GM12878 (cell line): Measurements from ENCODE around the gene WRAP73. TPM values are rescaled to one million over a fixed set of nuclear protein-coding genes. Genes with fewer than 3 reads are reported as not detected.

Source experiments
- ATAC-seq: fragments of 200-7000 bp; cut with Tn5 transposase; 3 replicates; pipeline ENCODE4 v1.9.1; 2020; ENCODE audit warnings: mild to moderate bottlenecking, moderate library complexity
- BruUV-seq: library from RNA; stranded (reverse); fragments of 400-500 nt; replicated peaks from 2 replicates; lab custom pipeline; 2021; lab: Mats Ljungman, UMichigan
- CTCF ChIA-PET: fragments of 300-600 bp; sonication (Branson Sonifier 250); formaldehyde crosslinking; extraction: SDS; loops from one replicate; lab custom pipeline; 2021; ENCODE audit warnings: inconsistent platforms; lab: Yijun Ruan, JAX
- POLR2A ChIA-PET: fragments of 350-600 bp; formaldehyde crosslinking; extraction: SDS; loops from one replicate; lab custom pipeline; 2021; ENCODE audit warnings: inconsistent platforms; lab: Charles Lee
- RAD21 ChIA-PET: fragments of 300-600 bp; sonication (Branson Sonifier 250); formaldehyde crosslinking; loops from one replicate; lab custom pipeline; 2023; ENCODE audit warnings: antibody characterized with exemption; ENCODE audit not compliant: unreplicated experiment; lab: Charles Lee
- SMC1A ChIA-PET: fragments of 300-600 bp; sonication (Branson Sonifier 250); formaldehyde crosslinking; loops from one replicate; lab custom pipeline; 2023; ENCODE audit not compliant: unreplicated experiment, uncharacterized antibody; lab: Charles Lee
- DNase-seq: peaks from one replicate; pipeline ENCODE4 v3.0.0-alpha.2; 2011; ENCODE audit warnings: low read depth, low spot score
- FAIRE-seq: peaks from 3 replicates; lab custom pipeline; 2011; peaks lifted over from hg19 to GRCh38; lab: Jason Lieb, UNC
- H2AFZ ChIP-seq: 2 replicates; pipeline ENCODE4 v1.6.0; 2011; ENCODE audit warnings: low read depth, low read length, control low read depth; ENCODE audit not compliant: control insufficient read depth
- H3K27ac ChIP-seq: 2 replicates; pipeline ENCODE4 v1.5.1; 2011; ENCODE audit warnings: control low read depth; ENCODE audit not compliant: control insufficient read depth, insufficient read depth
- H3K27me3 ChIP-seq, 2 experiments: replicated peaks in 1 of 2; 2 replicates each; pipeline versions ENCODE4 v1.6.0 to v1.6.1; 2011; ENCODE audit warnings: low read length in 1 of 2; ENCODE audit not compliant: control insufficient read depth in 2 of 2, insufficient read depth in 2 of 2
- H3K36me3 ChIP-seq, 2 experiments: 2 replicates each; pipeline ENCODE4 v1.5.1; 2011; ENCODE audit warnings: low read length in 1 of 2; ENCODE audit not compliant: control insufficient read depth in 2 of 2, insufficient read depth in 2 of 2
- H3K4me1 ChIP-seq: 2 replicates; pipeline ENCODE4 v1.6.1; 2011; ENCODE audit warnings: mild to moderate bottlenecking, low read length, moderate library complexity, mixed read lengths; ENCODE audit not compliant: control insufficient read depth, insufficient read depth
- H3K4me2 ChIP-seq: 2 replicates; pipeline ENCODE4 v1.6.0; 2011; ENCODE audit warnings: control low read depth; ENCODE audit not compliant: control insufficient read depth, insufficient read depth
- H3K4me3 ChIP-seq: fragments of 200-600 bp; sonication (generic); 2 replicates; pipeline ENCODE4 v1.5.1; 2016
- H3K79me2 ChIP-seq: 2 replicates; pipeline ENCODE4 v1.6.0; 2011; ENCODE audit warnings: low read length; ENCODE audit not compliant: control insufficient read depth, insufficient read depth
- H3K9ac ChIP-seq: 2 replicates; pipeline ENCODE4 v1.8.0; 2011; ENCODE audit warnings: low read length, control low read depth, mixed read lengths; ENCODE audit not compliant: control insufficient read depth, insufficient read depth
- H3K9me3 ChIP-seq: replicated peaks from 3 replicates; pipeline ENCODE4 v1.5.1; 2011; ENCODE audit warnings: mild to moderate bottlenecking, low read length; ENCODE audit not compliant: control insufficient read depth, insufficient read depth
- H4K20me1 ChIP-seq: 2 replicates; pipeline ENCODE4 v1.6.0; 2011; ENCODE audit not compliant: control insufficient read depth, insufficient read depth
- BCL3 ChIP-seq: IDR thresholded peaks from 2 replicates; pipeline ENCODE4 v1.6.1; 2011; ENCODE audit warnings: borderline replicate concordance, low read depth, mild to moderate bottlenecking, moderate library complexity, low read length; ENCODE audit not compliant: insufficient read depth, poor library complexity, severe bottlenecking
- CHD2 ChIP-seq: IDR thresholded peaks from 2 replicates; pipeline ENCODE4 v1.6.1; 2011; ENCODE audit warnings: low read depth, low read length, improper control_type of control experiment, borderline replicate concordance
- ELK1 ChIP-seq: IDR thresholded peaks from 2 replicates; pipeline ENCODE4 v1.6.1; 2012; ENCODE audit warnings: low read depth, low read length, improper control_type of control experiment
- GABPA ChIP-seq: IDR thresholded peaks from 2 replicates; pipeline ENCODE4 v1.6.1; 2014; ENCODE audit warnings: antibody characterized with exemption, low read depth, mild to moderate bottlenecking, inconsistent platforms
- IRF4 ChIP-seq: IDR thresholded peaks from 2 replicates; pipeline ENCODE4 v1.6.1; 2011; ENCODE audit warnings: low read depth, low read length
- JUNB ChIP-seq: IDR thresholded peaks from 2 replicates; pipeline ENCODE4 v1.6.1; 2016; ENCODE audit warnings: antibody characterized with exemption, mild to moderate bottlenecking
- KAT2A ChIP-seq: conservative IDR thresholded peaks from 2 replicates; pipeline ENCODE4 v1.6.1; 2011; ENCODE audit warnings: low read depth, low read length; ENCODE audit not compliant: control insufficient read depth
- POU2F2 ChIP-seq: IDR thresholded peaks from 3 replicates; pipeline ENCODE4 v1.6.1; 2011; ENCODE audit warnings: low read depth, mild to moderate bottlenecking, low read length, borderline replicate concordance
- ZBED1 ChIP-seq: IDR thresholded peaks from 2 replicates; pipeline ENCODE4 v1.6.1; 2016; ENCODE audit warnings: borderline replicate concordance
- ZBTB40 ChIP-seq: fragments of 450-650 bp; IDR thresholded peaks from 2 replicates; pipeline ENCODE4 v1.6.1; 2016; ENCODE audit warnings: mild to moderate bottlenecking, moderate library complexity, borderline replicate concordance
- WGBS: methylation state at CpG from one replicate; pipeline ENCODE4 v1.1.6; 2016; ENCODE audit warnings: low lambda C conversion rate; ENCODE audit not compliant: insufficient replicate concordance, insufficient coverage; ENCODE audit errors: missing lambda C conversion rate; 5-methylcytosine and 5-hydroxymethylcytosine counted together
- in situ Hi-C: fragments of 300-500 bp; cut with MboI; formaldehyde crosslinking; loops from 9 replicates; pipeline ENCODE4 v1.14.3; 2018; ENCODE audit warnings: mixed read lengths
- intact Hi-C: fragments of 100-400 bp; cut with micrococcal nuclease; formaldehyde crosslinking; loops from one replicate; pipeline ENCODE4 v1.14.2; 2022; ENCODE audit not compliant: unreplicated experiment
- polyA plus RNA-seq, 11 experiments: library from polyadenylated mRNA; depleted of rRNA in 4 of 11; unstranded in 6 of 11; stranded (reverse) in 5 of 11; fragments of >200 nt; fragmentation: Nextera tagmentation in 4 of 11; fragmentation: Illumina TruSeq in 1 of 11; extraction: Ambion mirVana in 4 of 11; extraction: Trizol in 1 of 11; gene quantifications; 1 replicate in 1 of 11; 2 replicates in 10 of 11; pipeline versions ENCODE4 v1.2.1 to v1.2.3, GENCODE V29; 2011 to 2016; ENCODE audit warnings: inconsistent platforms in 2 of 11, missing spikeins in 2 of 11, low read depth in 1 of 11
- total RNA-seq, 4 experiments: library from RNA; depleted of rRNA in 3 of 4; stranded (reverse); fragments of >200 nt in 3 of 4; fragmentation: Illumina TruSeq in 1 of 4; extraction: Trizol in 1 of 4; gene quantifications; 2 replicates each; pipeline versions ENCODE4 v1.2.1 to v1.2.3, GENCODE V29; 2013 to 2021

WRAP73 gene
- total and polyA plus RNA-seq, 10 of the 15 experiments (the other 5 are each of a cell fraction or from before 2014, with no cell fraction given) = 3.2 to 65.8 (median 48.0) TPM

- no peak for TF ChIP-seq ELK1
- TF ChIP-seq, all 136 proteins: peak for 0
Observed at GRCh38 chr1:3601743-3602142, 48.2 kb downstream of the WRAP73 start (continued).

- WGBS = 39% methylated on average over 10 of the region's 10 CpGs
- H3K4me1 ChIP-seq = 0 out of 2 replicates have a peak, but pooled peaks cover 4% of the 10 kb centered on the region
- TF ChIP-seq IRF4 (no peak), CHD2 (no peak), ZBTB40 (no peak), KAT2A (no peak), POU2F2 (no peak), GABPA (no peak), BCL3 (no peak), ZBED1 (no peak), JUNB (no peak)
- H3K9ac ChIP-seq = no peak overlapping the region
- no peak overlapping the region for H3K4me3 ChIP-seq
- FAIRE-seq (no peak), DNase-seq (no peak), ATAC-seq (no peak)
- H3K4me2 ChIP-seq = no peak overlapping the region
- no TSS peak for BruUV-seq
- in situ Hi-C loops (no loop called here), intact Hi-C loops (no loop called here)
- H3K36me3 ChIP-seq = no peaks in the 10 kb centered on the region
- RAD21 ChIA-PET = no interaction called here
- no peaks in the 10 kb centered on the region for H3K9me3 ChIP-seq
- CTCF ChIA-PET = no interaction called here
- no peaks in the 10 kb centered on the region for H3K79me2 ChIP-seq
- no peaks in the 10 kb centered on the region for H4K20me1 ChIP-seq
- SMC1A ChIA-PET = no interaction called here
- no peaks in the 10 kb centered on the region; a peak in 1 of 4 replicates for H3K27me3 ChIP-seq
- POLR2A ChIA-PET = no interaction called here
- H3K27ac ChIP-seq = no peak overlapping the region
- no peak overlapping the region for H2AFZ ChIP-seq
Observed at GRCh38 chr1:3600354-3600753, 49.5 kb downstream of the WRAP73 start.
